ENCODE measurements around the gene HOXA4.

Gene HOXA4

GRCh38 chr7:27088002-27088922, 42.3 kb downstream of the HOXA4 start:
- no peak for DNase-seq

- DNase-seq: no peak
Measured at GRCh38 chr7:27083646-27084045, 46.9 kb downstream of the HOXA4 start.

GRCh38 chr7:27082171-27082570, 48.4 kb downstream of the HOXA4 start:
- no peak for DNase-seq

GRCh38 chr7:27080844-27081436, 49.6 kb downstream of the HOXA4 start:
- DNase-seq: no peak

GRCh38 chr7:27079234-27079975, 51.2 kb downstream of the HOXA4 start:
- no peak for DNase-seq

- no peak for DNase-seq
Measured at GRCh38 chr7:27078616-27079233, 51.8 kb downstream of the HOXA4 start.

All from hippocampal formation (tissue), 2 donors.